ENCODE results near the gene ZNF205. TPM values are rescaled to one million over a fixed set of nuclear protein-coding genes. Genes with fewer than 3 reads are reported as not detected.
A peak's percentile ranks its signal among the peaks of the same experiment; 100 is the strongest.

ZNF205 gene
- total and polyA plus RNA-seq, 9 of the 15 experiments (the other 6 are each of a cell fraction or from before 2014, with no cell fraction given) = 2.4 to 11.8 (median 5.1) TPM; not detected in 2

DNA sequence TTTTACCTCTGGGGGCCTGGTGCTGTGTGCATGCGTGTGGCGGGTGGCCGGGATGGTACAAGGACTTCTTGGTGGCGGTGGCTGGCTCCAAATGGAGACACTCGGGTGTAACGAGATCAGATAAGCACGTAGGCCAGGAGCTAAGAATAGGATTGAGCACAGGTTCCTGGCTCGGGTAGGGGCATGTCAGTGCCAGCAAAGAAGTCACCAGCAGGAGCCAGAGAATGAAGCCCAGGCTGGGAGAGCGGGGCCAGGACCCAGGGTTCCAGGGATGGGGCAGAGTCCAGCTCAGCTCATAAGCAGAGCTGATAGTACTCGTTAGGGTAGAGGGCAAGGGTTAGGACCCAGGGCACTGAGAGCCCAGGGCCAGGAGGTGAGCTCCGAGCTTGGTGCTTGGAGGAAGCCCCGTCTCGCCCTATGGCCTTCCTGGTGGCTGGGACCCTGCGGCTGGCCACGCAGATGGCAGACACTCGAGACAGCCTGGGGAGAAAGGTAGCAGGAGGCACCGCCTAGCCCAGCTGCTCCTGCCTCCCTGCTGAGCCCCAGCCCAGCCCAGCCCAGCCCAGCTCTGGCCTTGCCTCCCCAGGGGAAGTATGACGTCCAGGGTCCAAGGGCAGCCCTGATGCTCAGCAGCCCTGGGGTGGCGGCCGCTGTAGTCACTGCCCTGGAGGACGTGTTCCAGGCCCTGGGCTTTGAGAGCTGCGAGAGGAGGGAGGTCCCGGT, 31.4 kb downstream of the ZNF205 start (continued):
- TF ChIP-seq MYBL2 (IDR thresholded peaks at IDR 0.05; ENCODE audit: low read depth) (no peak), MYBL2 (CRISPR knock-in tag; IDR thresholded peaks at IDR 0.05; ENCODE audit: borderline replicate concordance) (no peak), STAT5A (IDR thresholded peaks at IDR 0.05; ENCODE audit: borderline replicate concordance, low read length) (no peak), CBX3 (IDR thresholded peaks at IDR 0.05; ENCODE audit: borderline replicate concordance in 1 of 2, low read length in 2 of 2) (no peak)

DNA sequence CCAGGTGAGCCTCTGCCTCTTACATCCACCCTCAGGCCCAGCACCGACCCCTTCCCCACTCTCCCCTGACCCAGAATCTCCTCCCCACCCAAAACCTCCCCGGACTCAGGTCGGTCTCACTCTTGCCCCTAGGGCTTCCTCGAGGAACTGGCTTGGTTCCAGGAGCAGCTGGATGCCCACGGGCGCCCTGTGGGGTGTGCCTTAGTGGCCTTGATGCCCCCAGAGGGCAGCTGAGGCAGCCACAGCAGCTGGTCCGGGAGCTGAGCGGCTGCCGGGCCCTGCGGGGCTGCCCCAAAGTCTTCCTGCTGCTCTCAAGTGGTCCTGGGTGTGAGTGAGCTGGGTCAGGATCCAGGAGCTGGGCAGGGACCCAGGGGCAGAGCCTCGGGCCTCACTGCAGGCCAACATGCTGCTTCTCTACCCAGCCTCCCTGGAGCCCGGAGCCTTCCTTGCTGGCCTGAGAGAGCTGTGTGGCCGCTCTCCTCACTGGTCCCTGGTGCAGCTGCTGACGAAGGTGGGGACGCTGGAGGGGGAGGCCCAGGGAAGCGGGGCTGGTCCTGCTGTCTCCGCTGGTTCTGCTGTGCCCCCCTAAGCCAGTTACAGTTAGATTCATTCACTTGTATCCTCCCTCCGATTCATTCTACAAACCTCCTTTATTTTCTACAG, 32.1 kb downstream of the ZNF205 start:
- no peaks in the 10 kb centered on the region for H3K9me1 ChIP-seq (ENCODE audit: control insufficient read depth, insufficient read depth, low read length)
- H3K36me3 ChIP-seq (ENCODE audit: control insufficient read depth, insufficient read depth, low read length) = peaks cover 14% of the 10 kb centered on the region; the same call in 1 of the 3 replicates
- in situ Hi-C loops (cut with MboI) = no loop called here
- FAIRE-seq (no peak), DNase-seq (ENCODE audit: extremely low read depth in 1 of 4, low spot score in 3 of 4) (no peak), ATAC-seq (no peak)
- H3K9me3 ChIP-seq (replicated peaks; ENCODE audit: control insufficient read depth, insufficient read depth, low read depth, low read length) = no peaks in the 10 kb centered on the region
- H3K79me2 ChIP-seq (ENCODE audit: control insufficient read depth, insufficient read depth, low read length) = no peaks in the 10 kb centered on the region
- H3K4me3 ChIP-seq = no peak overlapping the region
- no peak overlapping the region for H3K4me2 ChIP-seq (ENCODE audit: insufficient read depth, low read length)
- H4K20me1 ChIP-seq (replicated peaks; ENCODE audit: control insufficient read depth, insufficient read depth, low read length) = no peaks in the 10 kb centered on the region; the same call in 1 of the 2 replicates
- peaks cover 0 to 54% of the 10 kb centered on the region in 2 experiments; a peak in 2 of 5 replicates for H3K4me1 ChIP-seq (replicated peaks in 1 of 2; ENCODE audit: control insufficient read depth in 2 of 2, insufficient read depth in 2 of 2, low read length in 2 of 2)
- peak overlapping the region in 1 of 2 experiments; percentile 73; a peak in 2 of 4 replicates for H3K9ac ChIP-seq (ENCODE audit: insufficient read depth in 1 of 2, low read depth in 2 of 2, low read length in 2 of 2)
- H3K27me3 ChIP-seq (ENCODE audit: control insufficient read depth in 2 of 2, insufficient read depth in 2 of 2, low read length in 2 of 2) = no peaks in the 10 kb centered on the region
- CTCF ChIA-PET (ENCODE audit: low intra/inter-chr PET ratio) = no interaction called here
- 36% methylated on average over 12 of the region's 18 CpGs for WGBS (ENCODE audit: insufficient coverage, low coverage, missing lambda C conversion rate)
- intact Hi-C loops (cut with micrococcal nuclease) = no loop called here
- TF ChIP-seq, protein P1, sequence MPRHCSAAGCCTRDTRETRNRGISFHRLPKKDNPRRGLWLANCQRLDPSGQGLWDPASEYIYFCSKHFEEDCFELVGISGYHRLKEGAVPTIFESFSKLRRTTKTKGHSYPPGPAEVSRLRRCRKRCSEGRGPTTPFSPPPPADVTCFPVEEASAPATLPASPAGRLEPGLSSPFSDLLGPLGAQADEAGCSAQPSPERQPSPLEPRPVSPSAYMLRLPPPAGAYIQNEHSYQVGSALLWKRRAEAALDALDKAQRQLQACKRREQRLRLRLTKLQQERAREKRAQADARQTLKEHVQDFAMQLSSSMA (CRISPR knock-in tag; IDR thresholded peaks at IDR 0.05) = no peak
- peak; percentile 57 for TF ChIP-seq NFIC (IDR thresholded peaks at IDR 0.05)
- BruUV-seq (replicated peaks) = no TSS peak
- no peak overlapping the region for H2AFZ ChIP-seq (ENCODE audit: low read depth, low read length)
- H3K27ac ChIP-seq (ENCODE audit: extremely low read depth, low read depth, low read length) = no peak overlapping the region
- POLR2A ChIA-PET = interaction anchor here (0.5 to 2.5 kb wide), 5 partner anchors 10 to 1042 kb away, joined by 3 to 14 read pairs (median 4); partner anchors contain the start of gene ZNF213
